Left ventricle myocardium inferior (tissue), 1 donor: ENCODE results near the gene MRPL3. TPM values are rescaled to one million over a fixed set of nuclear protein-coding genes. Genes with fewer than 3 reads are reported as not detected.

ENCODE experiments used
- DNase-seq: peaks from one replicate; pipeline ENCODE4 v3.0.0-alpha.2; 2020
- H3K27ac ChIP-seq: fragments of 200-600 bp; replicated peaks from 2 replicates; pipeline ENCODE4 v1.8.0; 2021
- H3K27me3 ChIP-seq: fragments of 200-600 bp; 2 replicates; pipeline ENCODE4 v1.8.0; 2021; ENCODE audit warnings: low read depth
- H3K36me3 ChIP-seq: fragments of 200-600 bp; 2 replicates; pipeline ENCODE4 v1.8.0; 2021
- H3K4me1 ChIP-seq: fragments of 200-600 bp; 2 replicates; pipeline ENCODE4 v1.8.0; 2021
- H3K4me3 ChIP-seq: fragments of 200-600 bp; 2 replicates; pipeline ENCODE4 v1.8.0; 2021; ENCODE audit warnings: mild to moderate bottlenecking, moderate library complexity
- H3K9me3 ChIP-seq: fragments of 200-600 bp; replicated peaks from 2 replicates; pipeline ENCODE4 v1.8.0; 2021
- intact Hi-C: fragments of 100-400 bp; cut with micrococcal nuclease; formaldehyde crosslinking; loops from one replicate; pipeline ENCODE4 v1.11.0; 2022
- long read RNA-seq: library from polyadenylated mRNA; unstranded; transcript quantifications from one replicate; pipeline ENCODE4 v2.0.0, GENCODE V29; 2021
- total RNA-seq: library from RNA; stranded (reverse); fragmentation: NEBNext Ultra II Directional; extraction: Animal tissue kit (Norgen Biotek cat#: 25700); gene quantifications from one replicate; pipeline ENCODE4 v1.2.1, GENCODE V29; 2021
- TF ChIP-seq, protein P1 (sequence below): fragments of 200-600 bp; IDR thresholded peaks from 2 replicates; pipeline ENCODE4 v1.8.0; 2021; ENCODE audit warnings: antibody characterized with exemption, mild to moderate bottlenecking, borderline replicate concordance
- donor health status: DM: no; HTN: yes; CAD: no; lungs with severe emphysema.

MRPL3 gene
- total RNA-seq: 53.9 TPM
- long read RNA-seq, transcript MRPL3-201 (10 exons, 1,706 nt): major isoform, 53 of 56 reads
- long read RNA-seq, partial matches to known transcripts: 1 of 56 reads
- long read RNA-seq, other reads (novel, unspliced or antisense): 1 of 56 reads

DNA sequence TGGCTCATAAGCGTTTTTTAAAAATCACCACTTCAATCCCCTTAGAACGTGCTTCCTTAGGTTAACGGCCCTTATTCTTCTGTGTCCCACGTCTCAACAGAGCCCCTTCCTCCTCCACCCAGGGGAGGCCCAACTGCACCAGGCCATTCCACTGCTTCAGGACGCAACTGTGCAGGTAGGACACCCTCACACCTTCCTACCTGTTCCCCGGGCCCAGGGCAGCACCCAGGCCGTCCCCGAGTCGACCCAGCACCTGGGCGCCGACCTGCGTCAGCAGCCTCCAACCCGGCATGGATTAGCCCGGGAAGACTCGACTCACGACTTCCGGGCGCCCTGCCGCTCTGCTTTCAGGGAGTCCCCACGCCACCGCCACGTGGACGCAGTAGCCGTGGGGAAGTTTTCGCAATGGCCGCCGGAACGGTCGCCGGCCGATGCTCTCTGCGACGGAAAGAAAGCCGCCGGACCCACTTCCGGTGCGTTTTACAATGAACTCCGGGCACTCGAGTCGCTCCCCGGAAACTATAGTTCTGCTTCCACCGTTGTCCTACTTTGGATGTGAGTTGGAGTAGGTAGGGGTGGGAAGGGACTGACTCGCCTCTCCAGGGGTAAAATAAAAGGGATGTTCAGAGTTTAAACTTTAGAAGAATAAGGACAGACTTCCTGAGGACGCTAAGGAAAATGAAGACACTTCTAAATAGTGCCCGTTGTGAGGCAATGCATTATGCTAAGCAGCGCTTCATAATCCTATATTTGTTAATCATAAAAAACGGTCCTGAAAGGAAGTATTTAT, at the start of gene MRPL3:
Gene MRPL3 (minus strand): TSS at position 442 of the 790 bp plus-strand sequence. CDS start 150 bp downstream, at position 292.
- TF ChIP-seq, protein P1, sequence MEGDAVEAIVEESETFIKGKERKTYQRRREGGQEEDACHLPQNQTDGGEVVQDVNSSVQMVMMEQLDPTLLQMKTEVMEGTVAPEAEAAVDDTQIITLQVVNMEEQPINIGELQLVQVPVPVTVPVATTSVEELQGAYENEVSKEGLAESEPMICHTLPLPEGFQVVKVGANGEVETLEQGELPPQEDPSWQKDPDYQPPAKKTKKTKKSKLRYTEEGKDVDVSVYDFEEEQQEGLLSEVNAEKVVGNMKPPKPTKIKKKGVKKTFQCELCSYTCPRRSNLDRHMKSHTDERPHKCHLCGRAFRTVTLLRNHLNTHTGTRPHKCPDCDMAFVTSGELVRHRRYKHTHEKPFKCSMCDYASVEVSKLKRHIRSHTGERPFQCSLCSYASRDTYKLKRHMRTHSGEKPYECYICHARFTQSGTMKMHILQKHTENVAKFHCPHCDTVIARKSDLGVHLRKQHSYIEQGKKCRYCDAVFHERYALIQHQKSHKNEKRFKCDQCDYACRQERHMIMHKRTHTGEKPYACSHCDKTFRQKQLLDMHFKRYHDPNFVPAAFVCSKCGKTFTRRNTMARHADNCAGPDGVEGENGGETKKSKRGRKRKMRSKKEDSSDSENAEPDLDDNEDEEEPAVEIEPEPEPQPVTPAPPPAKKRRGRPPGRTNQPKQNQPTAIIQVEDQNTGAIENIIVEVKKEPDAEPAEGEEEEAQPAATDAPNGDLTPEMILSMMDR: no peak
- no peaks in the 10 kb centered on the region for H3K27me3 ChIP-seq
- peak within 1 kb of the TSS; percentile 84 for H3K27ac ChIP-seq
- peaks cover 27% of the 10 kb centered on the region for H3K36me3 ChIP-seq
- H3K4me3 ChIP-seq: peak within 1 kb of the TSS; percentile 90
- intact Hi-C loops: no loop called here
- H3K4me1 ChIP-seq: peaks cover 25% of the 10 kb centered on the region
- peak; percentile 86 for DNase-seq
- no peaks in the 10 kb centered on the region for H3K9me3 ChIP-seq

GRCh38 chr3:131551761-131552160, 49.0 kb upstream of the MRPL3 start:
- Histone ChIP-seq H3K4me3 (no peak overlapping the region), H3K27me3 (no peaks in the 10 kb centered on the region), H3K9me3 (no peaks in the 10 kb centered on the region), H3K27ac (no peak overlapping the region), H3K36me3 (no peaks in the 10 kb centered on the region), H3K4me1 (no peaks in the 10 kb centered on the region)
- no peak for DNase-seq
- TF ChIP-seq, protein P1: no peak
- intact Hi-C loops: no loop called here

DNA sequence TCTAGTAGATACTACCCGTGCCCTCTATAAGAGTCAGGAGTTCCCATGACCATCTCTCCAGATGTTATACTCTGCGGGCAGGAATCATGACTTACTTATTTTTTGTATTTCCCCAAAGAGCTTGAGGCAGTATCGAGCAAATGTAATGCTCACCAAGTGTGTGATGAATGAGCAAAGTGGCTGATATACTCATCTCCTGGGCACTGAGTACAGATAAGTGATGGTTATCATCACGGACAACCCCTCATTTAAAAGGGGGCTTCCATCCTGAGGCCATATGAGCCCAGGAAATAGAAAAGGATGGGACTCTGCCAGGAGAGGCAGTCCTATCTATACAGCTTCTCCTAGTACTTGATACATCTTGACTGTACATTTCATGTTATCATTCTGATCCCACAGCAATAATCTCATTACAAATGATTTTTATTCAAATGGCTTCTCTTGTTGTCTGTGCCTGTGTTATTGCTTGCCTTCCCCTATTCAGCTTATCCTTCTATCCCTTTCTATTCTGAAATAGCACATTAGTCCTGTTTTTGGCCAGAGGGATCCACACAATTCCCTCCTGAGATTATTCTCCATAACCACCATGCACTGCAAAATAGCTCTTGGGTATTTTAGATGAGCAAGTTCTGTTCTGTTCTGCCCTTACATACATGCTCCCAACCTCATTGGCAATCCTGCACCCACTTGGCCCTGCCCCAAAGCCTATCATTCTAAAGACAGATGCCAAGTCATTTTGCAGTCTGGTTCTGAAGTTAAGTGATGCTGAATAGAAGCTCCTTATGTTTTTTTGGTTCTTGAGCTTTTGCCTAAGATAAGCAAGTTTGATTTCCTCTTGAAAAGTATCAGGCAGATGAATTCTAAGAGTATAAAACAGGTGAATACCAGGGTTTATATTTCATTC, 48.0 kb upstream of the MRPL3 start:
- H3K27ac ChIP-seq: no peak overlapping the region
- TF ChIP-seq, protein P1: no peak
- H3K4me1 ChIP-seq: no peaks in the 10 kb centered on the region
- intact Hi-C loops: no loop called here
- no peaks in the 10 kb centered on the region for H3K9me3 ChIP-seq
- no peaks in the 10 kb centered on the region for H3K36me3 ChIP-seq
- no peak for DNase-seq
- no peaks in the 10 kb centered on the region for H3K27me3 ChIP-seq
- H3K4me3 ChIP-seq: no peak overlapping the region

DNA sequence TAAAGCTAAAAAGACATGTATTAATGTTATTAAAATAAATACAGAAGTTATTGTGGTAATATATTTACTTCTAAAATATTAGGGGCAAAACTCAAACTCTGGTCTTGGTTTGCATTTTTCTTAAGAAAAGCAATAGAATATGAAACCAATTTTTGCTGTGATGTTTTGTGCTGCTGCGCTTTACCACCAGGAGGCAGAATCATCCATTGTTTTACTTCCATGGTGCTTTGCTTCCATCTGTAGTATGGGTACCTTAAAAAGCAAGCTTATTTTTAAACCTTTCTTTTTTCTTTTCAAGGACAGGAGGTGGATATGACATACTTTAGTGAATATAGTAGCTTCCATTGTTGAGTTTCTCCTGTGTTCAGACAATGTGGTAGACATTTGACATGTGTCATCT, 46.6 kb upstream of the MRPL3 start:
- no peak for DNase-seq
- no peaks in the 10 kb centered on the region for H3K36me3 ChIP-seq
- no peak overlapping the region for H3K4me3 ChIP-seq
- H3K27me3 ChIP-seq: no peaks in the 10 kb centered on the region
- H3K4me1 ChIP-seq: peaks cover 2% of the 10 kb centered on the region
- intact Hi-C loops: no loop called here
- no peak overlapping the region for H3K27ac ChIP-seq
- no peaks in the 10 kb centered on the region for H3K9me3 ChIP-seq
- TF ChIP-seq, protein P1: peak; percentile 17

GRCh38 chr3:131547585-131547984, 44.8 kb upstream of the MRPL3 start:
- Histone ChIP-seq H3K4me3 (no peak overlapping the region), H3K4me1 (peaks cover 13% of the 10 kb centered on the region), H3K27me3 (no peaks in the 10 kb centered on the region), H3K9me3 (no peaks in the 10 kb centered on the region), H3K27ac (no peak overlapping the region), H3K36me3 (no peaks in the 10 kb centered on the region)
- no peak for DNase-seq
- TF ChIP-seq, protein P1: no peak
- intact Hi-C loops: no loop called here
